HepG2 (cell line): ENCODE measurements around the gene COL18A1. TPM values are rescaled to one million over a fixed set of nuclear protein-coding genes. Genes with fewer than 3 reads are reported as not detected.
A peak's percentile ranks its signal among the peaks of the same experiment; 100 is the strongest.

ENCODE experiments used
- BCL6 ChIP-seq: IDR thresholded peaks from 2 replicates; pipeline ENCODE4 v1.6.1; 2016; ENCODE audit warnings: missing genetic modification reagents, missing compliant biosample characterization
- CENPT ChIP-seq: sonication (generic); formaldehyde crosslinking; IDR thresholded peaks from 2 replicates; pipeline ENCODE4 v1.8.0; 2022; ENCODE audit warnings: low read depth, mild to moderate bottlenecking, moderate library complexity, missing genetic modification reagents
- DPF2 ChIP-seq: sonication (generic); formaldehyde crosslinking; IDR thresholded peaks from 2 replicates; pipeline ENCODE4 v1.4.0; 2020; ENCODE audit warnings: mild to moderate bottlenecking, low read depth, missing genetic modification reagents, borderline replicate concordance
- EHMT2 ChIP-seq: fragments of 200-600 bp; sonication (generic); IDR thresholded peaks from 2 replicates; pipeline ENCODE4 v1.7.0; 2017; ENCODE audit warnings: antibody characterized with exemption, low read depth, low read length, borderline replicate concordance
- ELF4 ChIP-seq: sonication (generic); formaldehyde crosslinking; IDR thresholded peaks from 2 replicates; pipeline ENCODE4 v1.5.0; 2020; ENCODE audit warnings: missing genetic modification reagents, mild to moderate bottlenecking, moderate library complexity, borderline replicate concordance
- HIVEP1 ChIP-seq: sonication (generic); formaldehyde crosslinking; IDR thresholded peaks from 2 replicates; pipeline ENCODE4 v1.4.0; 2020; ENCODE audit warnings: mild to moderate bottlenecking, missing genetic modification reagents
- NR2C2 ChIP-seq: sonication (generic); formaldehyde crosslinking; IDR thresholded peaks from 2 replicates; pipeline ENCODE4 v1.4.0; 2020; ENCODE audit warnings: missing genetic modification reagents, mild to moderate bottlenecking, moderate library complexity, borderline replicate concordance
- SP5 ChIP-seq: IDR thresholded peaks from 2 replicates; pipeline ENCODE4 v1.6.1; 2016; ENCODE audit warnings: low read depth, borderline replicate concordance
- TSC22D2 ChIP-seq: sonication (generic); formaldehyde crosslinking; IDR thresholded peaks from 2 replicates; pipeline ENCODE4 v1.5.1; 2020; ENCODE audit warnings: missing genetic modification reagents, mild to moderate bottlenecking, borderline replicate concordance
- ZNF235 ChIP-seq: sonication (generic); formaldehyde crosslinking; IDR thresholded peaks from 2 replicates; pipeline ENCODE4 v1.8.1; 2023; ENCODE audit warnings: mild to moderate bottlenecking, missing genetic modification reagents, borderline replicate concordance
- ZNF260 ChIP-seq: sonication (generic); formaldehyde crosslinking; IDR thresholded peaks from 2 replicates; pipeline ENCODE4 v1.4.0; 2020; ENCODE audit warnings: missing genetic modification reagents, low read depth, mild to moderate bottlenecking, borderline replicate concordance
- ZNF703 ChIP-seq: sonication (generic); formaldehyde crosslinking; IDR thresholded peaks from 2 replicates; pipeline ENCODE4 v1.5.1; 2020; ENCODE audit warnings: missing genetic modification reagents, mild to moderate bottlenecking, moderate library complexity, borderline replicate concordance
- ZNF772 ChIP-seq: sonication (generic); formaldehyde crosslinking; IDR thresholded peaks from 2 replicates; pipeline ENCODE4 v1.5.0; 2020; ENCODE audit warnings: mild to moderate bottlenecking, missing genetic modification reagents
- ZSCAN20 ChIP-seq: sonication (generic); formaldehyde crosslinking; IDR thresholded peaks from 2 replicates; pipeline ENCODE4 v1.4.0; 2020; ENCODE audit warnings: missing genetic modification reagents, mild to moderate bottlenecking, borderline replicate concordance
- ZSCAN22 ChIP-seq: sonication (generic); formaldehyde crosslinking; IDR thresholded peaks from 2 replicates; pipeline ENCODE4 v1.4.0; 2020; ENCODE audit warnings: mild to moderate bottlenecking, missing genetic modification reagents
- ZUFSP ChIP-seq: sonication (generic); formaldehyde crosslinking; IDR thresholded peaks from 2 replicates; pipeline ENCODE4 v1.9.0; 2021; ENCODE audit warnings: missing genetic modification reagents, mild to moderate bottlenecking, borderline replicate concordance
- polyA plus RNA-seq, 8 experiments: library from polyadenylated mRNA; depleted of rRNA in 3 of 8; stranded (reverse) in 7 of 8; unstranded in 1 of 8; fragments of >200 nt; fragmentation: Illumina TruSeq in 4 of 8; extraction: Trizol in 4 of 8; gene quantifications; 2 replicates each; pipeline versions ENCODE4 v1.2.1 to v1.2.3, GENCODE V29; 2011 to 2016; ENCODE audit warnings: low read depth in 4 of 8, missing spikeins in 1 of 8, mixed read lengths in 1 of 8; ENCODE audit not compliant: insufficient read depth in 1 of 8
- total RNA-seq, 5 experiments: library from RNA; depleted of rRNA; stranded (reverse); fragments of >200 nt; fragmentation: Illumina TruSeq; extraction: Trizol; gene quantifications; 2 replicates each; pipeline ENCODE4 v1.2.3, GENCODE V29; 2016; ENCODE audit warnings: low read depth in 1 of 5
- TF ChIP-seq, protein P1 (sequence below): sonication (generic); formaldehyde crosslinking; IDR thresholded peaks from 2 replicates; pipeline ENCODE4 v1.4.0; 2020; ENCODE audit warnings: missing genetic modification reagents, borderline replicate concordance
- TF ChIP-seq, protein P2 (sequence below): IDR thresholded peaks from 2 replicates; pipeline ENCODE4 v1.6.1; 2016; ENCODE audit warnings: low read depth
- TF ChIP-seq, protein P3 (sequence below), 2 experiments: sonication (generic) in 1 of 2; formaldehyde crosslinking in 1 of 2; IDR thresholded peaks; 2 replicates each; pipeline versions ENCODE4 v1.4.0 to v1.6.1; 2018 to 2020; ENCODE audit warnings: missing genetic modification reagents in 2 of 2, borderline replicate concordance in 1 of 2, low read depth in 1 of 2, mild to moderate bottlenecking in 1 of 2, missing biosample characterization in 1 of 2

Gene COL18A1
- total and polyA plus RNA-seq, 2 of the 13 experiments (the other 11 are each of a cell fraction or from before 2014, with no cell fraction given): 79.0 to 102 TPM

- TF ChIP-seq, protein P1, sequence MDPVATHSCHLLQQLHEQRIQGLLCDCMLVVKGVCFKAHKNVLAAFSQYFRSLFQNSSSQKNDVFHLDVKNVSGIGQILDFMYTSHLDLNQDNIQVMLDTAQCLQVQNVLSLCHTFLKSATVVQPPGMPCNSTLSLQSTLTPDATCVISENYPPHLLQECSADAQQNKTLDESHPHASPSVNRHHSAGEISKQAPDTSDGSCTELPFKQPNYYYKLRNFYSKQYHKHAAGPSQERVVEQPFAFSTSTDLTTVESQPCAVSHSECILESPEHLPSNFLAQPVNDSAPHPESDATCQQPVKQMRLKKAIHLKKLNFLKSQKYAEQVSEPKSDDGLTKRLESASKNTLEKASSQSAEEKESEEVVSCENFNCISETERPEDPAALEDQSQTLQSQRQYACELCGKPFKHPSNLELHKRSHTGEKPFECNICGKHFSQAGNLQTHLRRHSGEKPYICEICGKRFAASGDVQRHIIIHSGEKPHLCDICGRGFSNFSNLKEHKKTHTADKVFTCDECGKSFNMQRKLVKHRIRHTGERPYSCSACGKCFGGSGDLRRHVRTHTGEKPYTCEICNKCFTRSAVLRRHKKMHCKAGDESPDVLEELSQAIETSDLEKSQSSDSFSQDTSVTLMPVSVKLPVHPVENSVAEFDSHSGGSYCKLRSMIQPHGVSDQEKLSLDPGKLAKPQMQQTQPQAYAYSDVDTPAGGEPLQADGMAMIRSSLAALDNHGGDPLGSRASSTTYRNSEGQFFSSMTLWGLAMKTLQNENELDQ (CRISPR knock-in tag): 0 out of 2 replicates have a peak, but pooled peaks have one; percentile 4
- TF ChIP-seq ZSCAN22 (CRISPR knock-in tag): peak; percentile 58; the same call in 1 of the 2 replicates
- no peak for TF ChIP-seq ZNF235
- no peak for TF ChIP-seq ZNF260
- no peak for TF ChIP-seq CENPT (CRISPR knock-in tag)
- TF ChIP-seq ZNF703 (CRISPR knock-in tag): peak; percentile 57; the same call in 1 of the 2 replicates
- peak; percentile 90 for TF ChIP-seq BCL6 (CRISPR knock-in tag)
- TF ChIP-seq, protein P2, sequence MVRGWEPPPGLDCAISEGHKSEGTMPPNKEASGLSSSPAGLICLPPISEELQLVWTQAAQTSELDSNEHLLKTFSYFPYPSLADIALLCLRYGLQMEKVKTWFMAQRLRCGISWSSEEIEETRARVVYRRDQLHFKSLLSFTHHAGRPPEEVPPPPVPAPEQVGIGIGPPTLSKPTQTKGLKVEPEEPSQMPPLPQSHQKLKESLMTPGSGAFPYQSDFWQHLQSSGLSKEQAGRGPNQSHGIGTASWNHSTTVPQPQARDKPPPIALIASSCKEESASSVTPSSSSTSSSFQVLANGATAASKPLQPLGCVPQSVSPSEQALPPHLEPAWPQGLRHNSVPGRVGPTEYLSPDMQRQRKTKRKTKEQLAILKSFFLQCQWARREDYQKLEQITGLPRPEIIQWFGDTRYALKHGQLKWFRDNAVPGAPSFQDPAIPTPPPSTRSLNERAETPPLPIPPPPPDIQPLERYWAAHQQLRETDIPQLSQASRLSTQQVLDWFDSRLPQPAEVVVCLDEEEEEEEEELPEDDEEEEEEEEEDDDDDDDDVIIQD (CRISPR knock-in tag): peak; percentile 60; the same call in 1 of the 2 replicates
- TF ChIP-seq ZUFSP (CRISPR knock-in tag): no peak
- TF ChIP-seq, protein P3, sequence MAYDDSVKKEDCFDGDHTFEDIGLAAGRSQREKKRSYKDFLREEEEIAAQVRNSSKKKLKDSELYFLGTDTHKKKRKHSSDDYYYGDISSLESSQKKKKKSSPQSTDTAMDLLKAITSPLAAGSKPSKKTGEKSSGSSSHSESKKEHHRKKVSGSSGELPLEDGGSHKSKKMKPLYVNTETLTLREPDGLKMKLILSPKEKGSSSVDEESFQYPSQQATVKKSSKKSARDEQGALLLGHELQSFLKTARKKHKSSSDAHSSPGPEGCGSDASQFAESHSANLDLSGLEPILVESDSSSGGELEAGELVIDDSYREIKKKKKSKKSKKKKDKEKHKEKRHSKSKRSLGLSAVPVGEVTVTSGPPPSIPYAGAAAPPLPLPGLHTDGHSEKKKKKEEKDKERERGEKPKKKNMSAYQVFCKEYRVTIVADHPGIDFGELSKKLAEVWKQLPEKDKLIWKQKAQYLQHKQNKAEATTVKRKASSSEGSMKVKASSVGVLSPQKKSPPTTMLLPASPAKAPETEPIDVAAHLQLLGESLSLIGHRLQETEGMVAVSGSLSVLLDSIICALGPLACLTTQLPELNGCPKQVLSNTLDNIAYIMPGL (CRISPR knock-in tag; IDR thresholded peaks at IDR 0.05; ENCODE audit: borderline replicate concordance in 1 of 2, low read depth in 1 of 2): peak in 1 of 2 experiments; percentile 46; a peak in 2 of 4 replicates
- peak; percentile 92 for TF ChIP-seq NR2C2 (CRISPR knock-in tag)
- TF ChIP-seq TSC22D2: peak; percentile 23; the same call in 1 of the 2 replicates
- TF ChIP-seq ELF4: no peak
- TF ChIP-seq ZNF772 (CRISPR knock-in tag): no peak
- no peak for TF ChIP-seq ZSCAN20 (CRISPR knock-in tag)
- TF ChIP-seq SP5: peak; percentile 68; the same call in 1 of the 2 replicates
- peak; percentile 36; the same call in 1 of the 2 replicates for TF ChIP-seq DPF2 (CRISPR knock-in tag)
- peak; percentile 96 for TF ChIP-seq HIVEP1
- no peak for TF ChIP-seq EHMT2
Observed at GRCh38 chr21:45469273-45470086, 64.5 kb downstream of the COL18A1 start (continued).
